ENCODE data around the gene SLC25A21. TPM values are rescaled to one million over a fixed set of nuclear protein-coding genes. Genes with fewer than 3 reads are reported as not detected.

The SLC25A21 gene
- 0.18 and 0.32 TPM in 2 replicates for polyA plus RNA-seq (2013)

- WGBS (ENCODE audit: extremely low coverage, insufficient coverage, insufficient read length): no CpG with 5 or more reads among the region's 66 CpGs
- Histone ChIP-seq H3K4me3 (ENCODE audit: low read depth, low read length) (peak within 1 kb of the TSS; percentile 79), H3K23ac (ENCODE audit: low read length) (no peak within 1 kb of the TSS), H3K79me1 (ENCODE audit: low read length) (peaks cover 6% of the 10 kb centered on the region), H3K14ac (ENCODE audit: low read length) (peak within 1 kb of the TSS; percentile 86), H2AK5ac (ENCODE audit: low read length) (no peak within 1 kb of the TSS), H4K12ac (ENCODE audit: low read depth, low read length) (peak within 1 kb of the TSS; percentile 56), H3K4me1 (ENCODE audit: control insufficient read depth in 1 of 2, insufficient read depth in 2 of 2, low read length in 2 of 2) (no peaks in the 10 kb centered on the region), H3K27me3 (ENCODE audit: insufficient read depth, low read length) (no peaks in the 10 kb centered on the region), H4K8ac (ENCODE audit: low read depth, low read length) (peak within 1 kb of the TSS; percentile 97), H3K4ac (ENCODE audit: low read depth, low read length) (no peak within 1 kb of the TSS), H4K91ac (ENCODE audit: low read depth, low read length) (peak within 1 kb of the TSS; percentile 30), H3K36me3 (ENCODE audit: control insufficient read depth in 1 of 2, insufficient read depth in 2 of 2, low read length in 2 of 2) (no peaks in the 10 kb centered on the region), H3K9me3 (ENCODE audit: insufficient read depth, low read depth, low read length) (no peaks in the 10 kb centered on the region), H2BK5ac (ENCODE audit: low read depth, low read length, poor library complexity) (peak within 1 kb of the TSS; percentile 7), H3K4me2 (ENCODE audit: low read length) (peak within 1 kb of the TSS; percentile 88), H3K27ac (ENCODE audit: low read depth, low read length) (peak within 1 kb of the TSS; percentile 29), H2BK12ac (ENCODE audit: low read length) (no peak within 1 kb of the TSS), H2BK120ac (ENCODE audit: insufficient read depth, low read length, poor library complexity) (peak within 1 kb of the TSS; percentile 89), H3K18ac (ENCODE audit: low read length) (peak within 1 kb of the TSS; percentile 24), H3K79me2 (ENCODE audit: control insufficient read depth, insufficient read depth, low read length, poor library complexity) (peaks cover 6% of the 10 kb centered on the region), H3K9ac (ENCODE audit: low read length) (peak within 1 kb of the TSS; percentile 79), H2AFZ (ENCODE audit: insufficient read depth, low read length, poor library complexity) (peak within 1 kb of the TSS; percentile 46)
- DNase-seq: peak in 1 of 2 donors; percentile 1
Observed at GRCh38 chr14:37172024-37172869, at the start of gene SLC25A21. SLC25A21 (minus strand) TSS chr14:37172606.

- no peak overlapping the region for H3K9ac ChIP-seq (ENCODE audit: low read length)
- H2AK5ac ChIP-seq (ENCODE audit: low read length): no peak overlapping the region
- no peak overlapping the region for H2BK120ac ChIP-seq (ENCODE audit: insufficient read depth, low read length, poor library complexity)
- no peak overlapping the region for H4K12ac ChIP-seq (ENCODE audit: low read depth, low read length)
- no peak overlapping the region for H3K4ac ChIP-seq (ENCODE audit: low read depth, low read length)
- H3K4me3 ChIP-seq (ENCODE audit: low read depth, low read length): no peak overlapping the region
- no peak overlapping the region for H3K23ac ChIP-seq (ENCODE audit: low read length)
- H3K79me2 ChIP-seq (ENCODE audit: control insufficient read depth, insufficient read depth, low read length, poor library complexity): no peaks in the 10 kb centered on the region
- H3K4me2 ChIP-seq (ENCODE audit: low read length): no peak overlapping the region
- peaks cover 1% of the 10 kb centered on the region for H3K79me1 ChIP-seq (ENCODE audit: low read length)
- H4K91ac ChIP-seq (ENCODE audit: low read depth, low read length): no peak overlapping the region
- no peak overlapping the region for H3K18ac ChIP-seq (ENCODE audit: low read length)
- no peak overlapping the region for H2AFZ ChIP-seq (ENCODE audit: insufficient read depth, low read length, poor library complexity)
- H3K36me3 ChIP-seq (ENCODE audit: control insufficient read depth in 1 of 2, insufficient read depth in 2 of 2, low read length in 2 of 2): peaks cover 0 to 3% of the 10 kb centered on the region in 2 experiments
- no peak overlapping the region for H4K8ac ChIP-seq (ENCODE audit: low read depth, low read length)
- no peak overlapping the region for H3K27ac ChIP-seq (ENCODE audit: low read depth, low read length)
- DNase-seq: no peak
- peaks cover 2% of the 10 kb centered on the region for H3K9me3 ChIP-seq (ENCODE audit: insufficient read depth, low read depth, low read length)
- no peak overlapping the region for H2BK5ac ChIP-seq (ENCODE audit: low read depth, low read length, poor library complexity)
- no peaks in the 10 kb centered on the region for H3K27me3 ChIP-seq (ENCODE audit: insufficient read depth, low read length)
- peaks cover 1 to 3% of the 10 kb centered on the region in 2 experiments for H3K4me1 ChIP-seq (ENCODE audit: control insufficient read depth in 1 of 2, insufficient read depth in 2 of 2, low read length in 2 of 2)
- WGBS (ENCODE audit: extremely low coverage, insufficient coverage, insufficient read length): no CpG with 5 or more reads among the region's 3 CpGs
- H2BK12ac ChIP-seq (ENCODE audit: low read length): no peak overlapping the region
- H3K14ac ChIP-seq (ENCODE audit: low read length): no peak overlapping the region
Observed at GRCh38 chr14:37221073-37221472, 48.7 kb upstream of the SLC25A21 start.

GRCh38 chr14:37215345-37215744 is 42.9 kb upstream of the SLC25A21 start:
- Histone ChIP-seq H3K79me1 (ENCODE audit: low read length) (peaks cover 1% of the 10 kb centered on the region), H2AK5ac (ENCODE audit: low read length) (no peak overlapping the region), H3K14ac (ENCODE audit: low read length) (no peak overlapping the region), H3K18ac (ENCODE audit: low read length) (no peak overlapping the region), H3K4me1 (ENCODE audit: control insufficient read depth in 1 of 2, insufficient read depth in 2 of 2, low read length in 2 of 2) (peaks cover 1 to 3% of the 10 kb centered on the region in 2 experiments), H3K9ac (ENCODE audit: low read length) (no peak overlapping the region), H3K79me2 (ENCODE audit: control insufficient read depth, insufficient read depth, low read length, poor library complexity) (no peaks in the 10 kb centered on the region), H4K8ac (ENCODE audit: low read depth, low read length) (no peak overlapping the region), H3K27ac (ENCODE audit: low read depth, low read length) (no peak overlapping the region), H4K91ac (ENCODE audit: low read depth, low read length) (no peak overlapping the region), H3K36me3 (ENCODE audit: control insufficient read depth in 1 of 2, insufficient read depth in 2 of 2, low read length in 2 of 2) (no peaks in the 10 kb centered on the region), H3K4ac (ENCODE audit: low read depth, low read length) (no peak overlapping the region), H3K4me2 (ENCODE audit: low read length) (no peak overlapping the region), H2BK120ac (ENCODE audit: insufficient read depth, low read length, poor library complexity) (no peak overlapping the region), H2AFZ (ENCODE audit: insufficient read depth, low read length, poor library complexity) (no peak overlapping the region), H2BK12ac (ENCODE audit: low read length) (no peak overlapping the region), H3K4me3 (ENCODE audit: low read depth, low read length) (no peak overlapping the region), H2BK5ac (ENCODE audit: low read depth, low read length, poor library complexity) (no peak overlapping the region), H3K23ac (ENCODE audit: low read length) (no peak overlapping the region), H4K12ac (ENCODE audit: low read depth, low read length) (no peak overlapping the region), H3K9me3 (ENCODE audit: insufficient read depth, low read depth, low read length) (no peaks in the 10 kb centered on the region), H3K27me3 (ENCODE audit: insufficient read depth, low read length) (no peaks in the 10 kb centered on the region)
- DNase-seq: no peak
- no CpG with 5 or more reads among the region's 3 CpGs for WGBS (ENCODE audit: extremely low coverage, insufficient coverage, insufficient read length)

- no peak overlapping the region for H2BK12ac ChIP-seq (ENCODE audit: low read length)
- no peaks in the 10 kb centered on the region for H3K36me3 ChIP-seq (ENCODE audit: control insufficient read depth in 1 of 2, insufficient read depth in 2 of 2, low read length in 2 of 2)
- H2AFZ ChIP-seq (ENCODE audit: insufficient read depth, low read length, poor library complexity): no peak overlapping the region
- H3K9ac ChIP-seq (ENCODE audit: low read length): no peak overlapping the region
- no peaks in the 10 kb centered on the region for H3K9me3 ChIP-seq (ENCODE audit: insufficient read depth, low read depth, low read length)
- H3K4me1 ChIP-seq (ENCODE audit: control insufficient read depth in 1 of 2, insufficient read depth in 2 of 2, low read length in 2 of 2): no peaks in the 10 kb centered on the region
- H3K79me2 ChIP-seq (ENCODE audit: control insufficient read depth, insufficient read depth, low read length, poor library complexity): no peaks in the 10 kb centered on the region
- H2BK120ac ChIP-seq (ENCODE audit: insufficient read depth, low read length, poor library complexity): no peak overlapping the region
- no peak overlapping the region for H3K4me2 ChIP-seq (ENCODE audit: low read length)
- H3K23ac ChIP-seq (ENCODE audit: low read length): no peak overlapping the region
- H3K18ac ChIP-seq (ENCODE audit: low read length): no peak overlapping the region
- H2AK5ac ChIP-seq (ENCODE audit: low read length): no peak overlapping the region
- H3K14ac ChIP-seq (ENCODE audit: low read length): no peak overlapping the region
- H4K12ac ChIP-seq (ENCODE audit: low read depth, low read length): no peak overlapping the region
- no peak overlapping the region for H4K8ac ChIP-seq (ENCODE audit: low read depth, low read length)
- no peak overlapping the region for H3K4ac ChIP-seq (ENCODE audit: low read depth, low read length)
- no peak for DNase-seq
- no peak overlapping the region for H3K27ac ChIP-seq (ENCODE audit: low read depth, low read length)
- H2BK5ac ChIP-seq (ENCODE audit: low read depth, low read length, poor library complexity): no peak overlapping the region
- no peak overlapping the region for H4K91ac ChIP-seq (ENCODE audit: low read depth, low read length)
- H3K79me1 ChIP-seq (ENCODE audit: low read length): no peaks in the 10 kb centered on the region
- H3K4me3 ChIP-seq (ENCODE audit: low read depth, low read length): no peak overlapping the region
- no peaks in the 10 kb centered on the region for H3K27me3 ChIP-seq (ENCODE audit: insufficient read depth, low read length)
Observed at GRCh38 chr14:37213016-37213415, 40.6 kb upstream of the SLC25A21 start.
